ENCODE data around the gene PRR16. TPM values are rescaled to one million over a fixed set of nuclear protein-coding genes. Genes with fewer than 3 reads are reported as not detected.

The PRR16 gene
- total RNA-seq, 2 donors from 2014 or later: 1.2 to 1.4 TPM

DNA sequence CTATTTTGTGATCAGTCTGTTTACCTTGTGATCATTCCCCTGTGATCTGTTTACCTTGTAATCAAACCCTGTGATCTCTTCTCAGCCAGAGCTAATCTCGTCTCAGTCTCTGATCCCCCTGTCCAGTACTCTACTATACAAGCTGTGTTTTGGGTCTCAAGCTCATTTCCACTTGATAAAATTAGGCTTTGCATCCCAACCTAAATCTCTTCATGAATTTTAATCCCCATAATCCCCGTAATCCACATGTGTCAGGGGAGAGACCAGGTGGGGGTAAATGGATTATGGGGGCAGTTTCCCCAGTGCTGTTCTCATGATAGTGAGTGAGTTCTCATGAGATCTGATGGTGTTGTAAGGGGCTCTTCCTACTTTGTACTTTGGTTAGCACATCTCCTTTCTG, 157.2 kb downstream of the PRR16 start:
- Histone ChIP-seq H3K36me3 (no peaks in the 10 kb centered on the region), H3K9me3 (no peaks in the 10 kb centered on the region), H3K4me1 (no peaks in the 10 kb centered on the region), H3K4me3 (no peak overlapping the region), H3K27ac (no peak overlapping the region), H3K9ac (ENCODE audit: low read depth in 2 of 2, low read length in 2 of 2) (no peak overlapping the region), H3K27me3 (no peaks in the 10 kb centered on the region)
- no peak for DNase-seq
- TF ChIP-seq, protein P1, sequence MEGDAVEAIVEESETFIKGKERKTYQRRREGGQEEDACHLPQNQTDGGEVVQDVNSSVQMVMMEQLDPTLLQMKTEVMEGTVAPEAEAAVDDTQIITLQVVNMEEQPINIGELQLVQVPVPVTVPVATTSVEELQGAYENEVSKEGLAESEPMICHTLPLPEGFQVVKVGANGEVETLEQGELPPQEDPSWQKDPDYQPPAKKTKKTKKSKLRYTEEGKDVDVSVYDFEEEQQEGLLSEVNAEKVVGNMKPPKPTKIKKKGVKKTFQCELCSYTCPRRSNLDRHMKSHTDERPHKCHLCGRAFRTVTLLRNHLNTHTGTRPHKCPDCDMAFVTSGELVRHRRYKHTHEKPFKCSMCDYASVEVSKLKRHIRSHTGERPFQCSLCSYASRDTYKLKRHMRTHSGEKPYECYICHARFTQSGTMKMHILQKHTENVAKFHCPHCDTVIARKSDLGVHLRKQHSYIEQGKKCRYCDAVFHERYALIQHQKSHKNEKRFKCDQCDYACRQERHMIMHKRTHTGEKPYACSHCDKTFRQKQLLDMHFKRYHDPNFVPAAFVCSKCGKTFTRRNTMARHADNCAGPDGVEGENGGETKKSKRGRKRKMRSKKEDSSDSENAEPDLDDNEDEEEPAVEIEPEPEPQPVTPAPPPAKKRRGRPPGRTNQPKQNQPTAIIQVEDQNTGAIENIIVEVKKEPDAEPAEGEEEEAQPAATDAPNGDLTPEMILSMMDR (IDR thresholded peaks at IDR 0.05): no peak
- intact Hi-C loops (cut with DNase I): no loop called here

DNA sequence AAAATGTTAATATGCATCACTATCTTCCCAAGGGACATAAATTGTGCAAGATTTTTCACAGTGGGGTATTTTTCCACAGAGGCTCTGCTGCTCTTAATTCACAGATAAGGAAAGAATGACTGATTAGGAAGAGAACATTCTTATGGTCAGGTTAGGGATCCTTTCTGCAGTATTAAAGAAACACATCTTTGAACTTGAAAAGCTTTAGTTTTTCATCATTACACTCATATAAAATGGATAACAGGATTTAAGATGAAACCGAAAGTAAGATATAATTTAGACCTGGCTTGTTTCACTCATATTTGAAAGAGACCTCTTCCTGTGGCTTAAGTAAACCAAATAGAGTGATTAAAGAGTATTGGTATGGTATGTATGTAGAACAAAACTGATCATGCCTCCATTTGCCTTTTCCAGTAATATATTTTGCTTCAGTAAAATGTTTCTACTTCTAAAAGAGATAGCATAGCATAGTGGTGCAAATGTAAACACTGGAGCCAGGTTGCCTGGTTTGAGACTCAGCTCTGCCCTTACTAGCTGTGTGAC, 160.0 kb downstream of the PRR16 start:
- no peak overlapping the region for H3K9ac ChIP-seq (ENCODE audit: low read depth in 2 of 2, low read length in 2 of 2)

DNA sequence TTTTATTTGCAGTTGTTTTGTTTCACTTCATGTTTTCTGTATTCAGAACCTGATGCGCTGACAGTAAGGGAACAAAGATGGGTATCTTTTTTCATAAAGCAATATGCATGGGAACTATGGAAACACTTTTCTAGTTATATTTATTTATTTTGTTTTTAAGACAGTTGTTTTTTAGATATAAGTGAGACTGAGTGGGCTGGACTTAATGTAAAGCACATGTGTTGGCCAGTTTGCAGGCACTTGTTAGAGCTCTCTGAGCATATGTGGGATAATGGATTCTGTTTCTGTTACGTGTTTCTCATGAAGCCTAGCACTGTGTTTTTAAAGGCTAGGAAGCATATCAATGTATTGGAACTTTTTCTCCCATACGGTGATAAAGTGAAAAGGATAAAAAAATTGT, 164.1 kb downstream of the PRR16 start:
- Histone ChIP-seq H3K4me1 (no peaks in the 10 kb centered on the region), H3K4me3 (no peak overlapping the region), H3K27ac (no peak overlapping the region), H3K9me3 (no peaks in the 10 kb centered on the region), H3K27me3 (no peaks in the 10 kb centered on the region), H3K9ac (ENCODE audit: low read depth in 2 of 2, low read length in 2 of 2) (no peak overlapping the region), H3K36me3 (no peaks in the 10 kb centered on the region)
- no peak for DNase-seq
- intact Hi-C loops (cut with DNase I): no loop called here
- TF ChIP-seq, protein P1 (IDR thresholded peaks at IDR 0.05): no peak

More for the DNA sequence above, 160.0 kb downstream of the PRR16 start:
- Histone ChIP-seq H3K9me3 (no peaks in the 10 kb centered on the region), H3K4me3 (no peak overlapping the region), H3K36me3 (no peaks in the 10 kb centered on the region), H3K27me3 (no peaks in the 10 kb centered on the region), H3K27ac (no peak overlapping the region), H3K4me1 (no peaks in the 10 kb centered on the region)
- intact Hi-C loops (cut with DNase I): no loop called here
- TF ChIP-seq, protein P1 (IDR thresholded peaks at IDR 0.05): no peak
- no peak for DNase-seq

DNA sequence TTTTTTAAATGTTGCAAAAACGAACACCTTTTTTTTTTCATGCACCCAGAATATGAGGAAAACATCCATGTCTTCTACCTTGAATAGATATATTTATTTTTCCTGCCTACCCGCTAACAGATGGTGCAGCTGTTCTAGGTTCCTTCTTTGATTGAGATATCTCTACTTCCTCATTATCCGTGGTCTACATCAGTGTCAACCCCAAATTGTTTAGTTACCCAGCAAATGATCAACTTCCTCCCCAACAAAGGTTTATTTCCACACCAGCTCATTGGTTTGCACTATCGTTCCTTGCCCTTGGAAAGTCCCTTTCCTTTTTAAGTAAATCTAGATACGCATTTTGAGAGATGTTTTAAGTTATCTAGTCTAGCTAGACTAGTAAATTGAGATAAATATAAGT, 166.4 kb downstream of the PRR16 start:
- no peak overlapping the region for H3K4me3 ChIP-seq
- no peaks in the 10 kb centered on the region for H3K27me3 ChIP-seq
- intact Hi-C loops (cut with DNase I): no loop called here
- DNase-seq: no peak
- no peaks in the 10 kb centered on the region for H3K4me1 ChIP-seq
- H3K9ac ChIP-seq (ENCODE audit: low read depth in 2 of 2, low read length in 2 of 2): no peak overlapping the region
- no peak overlapping the region for H3K27ac ChIP-seq
- no peaks in the 10 kb centered on the region for H3K36me3 ChIP-seq
- H3K9me3 ChIP-seq: no peaks in the 10 kb centered on the region
- TF ChIP-seq, protein P1 (IDR thresholded peaks at IDR 0.05): no peak

DNA sequence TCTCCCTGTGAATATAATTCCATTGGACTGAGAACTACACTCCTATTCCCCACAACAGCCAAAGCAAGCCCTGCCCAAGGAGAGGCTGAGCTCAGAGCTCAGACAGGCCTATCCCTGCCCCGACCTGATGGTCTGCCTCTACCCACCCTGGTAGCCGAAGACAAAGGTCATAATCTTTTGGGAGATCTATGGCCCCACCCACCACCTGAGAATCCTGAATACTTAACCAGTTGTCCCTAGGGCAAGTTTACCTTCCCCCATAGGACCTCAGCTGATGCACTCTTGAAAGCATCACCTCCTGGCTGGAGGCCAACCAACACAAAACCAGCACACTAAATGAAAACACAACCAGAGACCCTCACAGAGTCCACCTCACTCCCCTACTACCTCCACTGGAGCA, 167.5 kb downstream of the PRR16 start:
- Histone ChIP-seq H3K27ac (no peak overlapping the region), H3K9ac (ENCODE audit: low read depth in 2 of 2, low read length in 2 of 2) (no peak overlapping the region), H3K4me3 (no peak overlapping the region), H3K36me3 (no peaks in the 10 kb centered on the region), H3K4me1 (no peaks in the 10 kb centered on the region), H3K27me3 (no peaks in the 10 kb centered on the region), H3K9me3 (no peaks in the 10 kb centered on the region)
- DNase-seq: no peak
- intact Hi-C loops (cut with DNase I): no loop called here
- TF ChIP-seq, protein P1 (IDR thresholded peaks at IDR 0.05): no peak

Data from colonic mucosa (tissue), 4 donors.